Measurements from ENCODE around the gene B3GALT4. TPM values are rescaled to one million over a fixed set of nuclear protein-coding genes. Genes with fewer than 3 reads are reported as not detected.

Gene B3GALT4
- total and polyA plus RNA-seq, 2 of the 13 experiments (the other 11 are each of a cell fraction or from before 2014, with no cell fraction given) = 0.04 to 0.27 TPM

DNA sequence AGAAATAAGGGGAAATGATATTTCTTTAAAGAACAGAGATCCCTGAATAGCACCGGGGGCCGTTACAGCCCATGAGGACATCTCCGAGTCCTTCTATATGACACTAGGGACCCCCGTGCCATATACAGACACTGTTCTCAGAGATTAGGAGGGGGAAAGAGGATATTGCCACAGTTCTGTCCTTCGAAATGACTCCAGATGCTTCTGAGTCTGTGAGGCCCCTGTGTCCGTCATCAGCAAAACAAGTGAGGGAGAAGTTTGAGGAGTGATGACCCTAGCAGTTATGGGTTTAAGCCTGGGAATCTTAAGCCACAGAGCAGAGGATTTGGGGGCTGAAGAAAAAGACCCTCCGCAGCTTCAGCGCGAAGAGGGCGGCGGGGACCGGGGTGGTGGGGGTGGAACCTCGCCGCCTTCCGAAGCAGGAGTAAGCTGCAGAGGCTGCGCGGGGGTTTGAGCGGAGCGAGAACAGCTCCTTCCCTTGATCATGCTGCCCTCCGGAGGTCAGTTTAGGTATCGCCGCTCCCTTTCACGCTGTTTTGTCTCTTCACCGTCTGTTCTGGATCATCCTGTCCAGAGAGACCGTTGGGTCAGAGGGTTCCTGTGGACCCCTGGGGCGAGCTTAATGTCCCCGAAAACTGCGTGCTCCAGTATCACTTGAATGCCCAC lies 28.8 kb upstream of the B3GALT4 start (continued):
- TF ChIP-seq RBM22 (optimal IDR thresholded peaks at IDR 0.05; ENCODE audit: low read length) (no peak), MXI1 (IDR thresholded peaks at IDR 0.05; ENCODE audit: borderline replicate concordance, low read depth, low read length) (peak; percentile 58; the same call in 1 of the 3 replicates), CREM (IDR thresholded peaks at IDR 0.05) (no peak), CREM (CRISPR knock-in tag; IDR thresholded peaks at IDR 0.05) (no peak), PHF8 (CRISPR knock-in tag; IDR thresholded peaks at IDR 0.05) (no peak), DNMT1 (CRISPR knock-in tag; IDR thresholded peaks at IDR 0.05) (0 out of 2 replicates have a peak, but pooled peaks have one; percentile 14), NFE2 (CRISPR knock-in tag; IDR thresholded peaks at IDR 0.05) (no peak), ESRRA (CRISPR knock-in tag; IDR thresholded peaks at IDR 0.05; ENCODE audit: low read depth) (no peak), NCOR1 (IDR thresholded peaks at IDR 0.05; ENCODE audit: borderline replicate concordance, low read length) (no peak), SOX6 (IDR thresholded peaks at IDR 0.05) (no peak), SOX6 (CRISPR knock-in tag; IDR thresholded peaks at IDR 0.05) (no peak), SRF (IDR thresholded peaks at IDR 0.05; ENCODE audit: low read depth, low read length) (no peak), ETV6 (CRISPR knock-in tag; conservative IDR thresholded peaks at IDR 0.05) (no peak), SYNCRIP (IDR thresholded peaks at IDR 0.05; ENCODE audit: insufficient read depth, low read depth, low read length) (no peak), MED8 (CRISPR knock-in tag; IDR thresholded peaks at IDR 0.05; ENCODE audit: insufficient replicate concordance) (no peak), ZNF10 (CRISPR knock-in tag; IDR thresholded peaks at IDR 0.05; ENCODE audit: borderline replicate concordance, low read depth) (no peak), ZNF350 (CRISPR knock-in tag; IDR thresholded peaks at IDR 0.05; ENCODE audit: borderline replicate concordance, low read depth) (no peak), GATAD2A (CRISPR knock-in tag; IDR thresholded peaks at IDR 0.05) (peak; percentile 24; the same call in 1 of the 2 replicates), KDM5B (CRISPR knock-in tag; IDR thresholded peaks at IDR 0.05; ENCODE audit: borderline replicate concordance) (no peak), ZNF777 (CRISPR knock-in tag; IDR thresholded peaks at IDR 0.05) (no peak)
- TF ChIP-seq, protein P1, sequence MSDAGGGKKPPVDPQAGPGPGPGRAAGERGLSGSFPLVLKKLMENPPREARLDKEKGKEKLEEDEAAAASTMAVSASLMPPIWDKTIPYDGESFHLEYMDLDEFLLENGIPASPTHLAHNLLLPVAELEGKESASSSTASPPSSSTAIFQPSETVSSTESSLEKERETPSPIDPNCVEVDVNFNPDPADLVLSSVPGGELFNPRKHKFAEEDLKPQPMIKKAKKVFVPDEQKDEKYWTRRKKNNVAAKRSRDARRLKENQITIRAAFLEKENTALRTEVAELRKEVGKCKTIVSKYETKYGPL (CRISPR knock-in tag; IDR thresholded peaks at IDR 0.05) = no peak
- TF ChIP-seq, protein P2, sequence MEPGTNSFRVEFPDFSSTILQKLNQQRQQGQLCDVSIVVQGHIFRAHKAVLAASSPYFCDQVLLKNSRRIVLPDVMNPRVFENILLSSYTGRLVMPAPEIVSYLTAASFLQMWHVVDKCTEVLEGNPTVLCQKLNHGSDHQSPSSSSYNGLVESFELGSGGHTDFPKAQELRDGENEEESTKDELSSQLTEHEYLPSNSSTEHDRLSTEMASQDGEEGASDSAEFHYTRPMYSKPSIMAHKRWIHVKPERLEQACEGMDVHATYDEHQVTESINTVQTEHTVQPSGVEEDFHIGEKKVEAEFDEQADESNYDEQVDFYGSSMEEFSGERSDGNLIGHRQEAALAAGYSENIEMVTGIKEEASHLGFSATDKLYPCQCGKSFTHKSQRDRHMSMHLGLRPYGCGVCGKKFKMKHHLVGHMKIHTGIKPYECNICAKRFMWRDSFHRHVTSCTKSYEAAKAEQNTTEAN (CRISPR knock-in tag; conservative IDR thresholded peaks at IDR 0.05) = no peak
- TF ChIP-seq, protein P3, sequence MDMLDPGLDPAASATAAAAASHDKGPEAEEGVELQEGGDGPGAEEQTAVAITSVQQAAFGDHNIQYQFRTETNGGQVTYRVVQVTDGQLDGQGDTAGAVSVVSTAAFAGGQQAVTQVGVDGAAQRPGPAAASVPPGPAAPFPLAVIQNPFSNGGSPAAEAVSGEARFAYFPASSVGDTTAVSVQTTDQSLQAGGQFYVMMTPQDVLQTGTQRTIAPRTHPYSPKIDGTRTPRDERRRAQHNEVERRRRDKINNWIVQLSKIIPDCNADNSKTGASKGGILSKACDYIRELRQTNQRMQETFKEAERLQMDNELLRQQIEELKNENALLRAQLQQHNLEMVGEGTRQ (IDR thresholded peaks at IDR 0.05; ENCODE audit: low read depth, low read length) = no peak
- TF ChIP-seq, protein P3 (CRISPR knock-in tag; IDR thresholded peaks at IDR 0.05; ENCODE audit: borderline replicate concordance) = no peak
- TF ChIP-seq, protein P4, sequence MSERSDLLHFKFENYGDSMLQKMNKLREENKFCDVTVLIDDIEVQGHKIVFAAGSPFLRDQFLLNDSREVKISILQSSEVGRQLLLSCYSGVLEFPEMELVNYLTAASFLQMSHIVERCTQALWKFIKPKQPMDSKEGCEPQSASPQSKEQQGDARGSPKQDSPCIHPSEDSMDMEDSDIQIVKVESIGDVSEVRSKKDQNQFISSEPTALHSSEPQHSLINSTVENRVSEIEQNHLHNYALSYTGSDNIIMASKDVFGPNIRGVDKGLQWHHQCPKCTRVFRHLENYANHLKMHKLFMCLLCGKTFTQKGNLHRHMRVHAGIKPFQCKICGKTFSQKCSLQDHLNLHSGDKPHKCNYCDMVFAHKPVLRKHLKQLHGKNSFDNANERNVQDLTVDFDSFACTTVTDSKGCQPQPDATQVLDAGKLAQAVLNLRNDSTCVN (CRISPR knock-in tag; IDR thresholded peaks at IDR 0.05; ENCODE audit: borderline replicate concordance) = peak; percentile 92
- TF ChIP-seq, protein P5, sequence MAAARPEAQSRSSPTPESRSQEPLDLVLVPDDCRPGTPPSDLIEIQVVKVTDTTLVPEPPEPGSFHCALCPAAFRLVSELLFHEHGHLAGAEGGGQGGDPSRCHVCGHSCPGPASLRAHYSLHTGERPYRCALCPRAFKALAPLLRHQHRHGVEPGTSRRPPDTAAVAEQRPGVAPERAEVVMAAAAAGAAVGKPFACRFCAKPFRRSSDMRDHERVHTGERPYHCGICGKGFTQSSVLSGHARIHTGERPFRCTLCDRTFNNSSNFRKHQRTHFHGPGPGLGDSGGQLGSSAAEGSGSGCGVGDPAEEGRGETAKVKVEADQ (CRISPR knock-in tag; IDR thresholded peaks at IDR 0.05; ENCODE audit: borderline replicate concordance) = peak; percentile 76; the same call in 1 of the 2 replicates
